Right lobe of liver (tissue), 4 donors: ENCODE results near the gene RRAGD.

Source experiments
- POLR2A ChIP-seq: fragments of 450-650 bp; IDR thresholded peaks from one replicate; pipeline ENCODE4 v1.6.1; 2017; ENCODE audit warnings: antibody characterized with exemption, mild to moderate bottlenecking
- TF ChIP-seq, protein P1 (sequence below), 4 donors: fragments of 200-600 bp in 3 of 4; fragments of 450-650 bp in 1 of 4; IDR thresholded peaks; one replicate each; pipeline versions ENCODE4 v1.5.1 to v1.8.0; 2016 to 2022; ENCODE audit warnings: antibody characterized with exemption in 4 of 4, mild to moderate bottlenecking in 2 of 4
- donor health status: DM: no; HTN: no; CAD: no.
- donor health status: DM: no; HTN: no; CAD: no.
- donor health status: DM: no; HTN: yes; CAD: no.

DNA sequence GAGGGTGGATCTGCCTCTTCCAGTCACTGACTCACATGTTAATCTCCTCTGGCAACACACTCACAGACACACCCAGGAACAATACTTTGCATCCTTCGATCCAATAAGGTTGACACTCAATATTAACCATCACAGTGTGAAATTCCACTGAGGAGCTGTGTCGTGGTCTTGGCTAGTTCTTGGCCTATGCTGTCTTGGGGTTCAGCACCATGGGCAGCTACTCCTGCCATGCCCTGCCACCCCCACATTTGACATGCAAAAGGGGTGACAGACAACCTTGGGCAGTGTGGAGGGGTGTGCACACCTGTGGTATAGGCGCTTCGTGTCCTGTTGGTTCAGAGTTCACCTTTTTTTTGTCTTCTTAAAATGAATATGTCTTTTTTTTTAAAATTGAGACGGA is 46.6 kb upstream of the RRAGD start:
- TF ChIP-seq, protein P1, sequence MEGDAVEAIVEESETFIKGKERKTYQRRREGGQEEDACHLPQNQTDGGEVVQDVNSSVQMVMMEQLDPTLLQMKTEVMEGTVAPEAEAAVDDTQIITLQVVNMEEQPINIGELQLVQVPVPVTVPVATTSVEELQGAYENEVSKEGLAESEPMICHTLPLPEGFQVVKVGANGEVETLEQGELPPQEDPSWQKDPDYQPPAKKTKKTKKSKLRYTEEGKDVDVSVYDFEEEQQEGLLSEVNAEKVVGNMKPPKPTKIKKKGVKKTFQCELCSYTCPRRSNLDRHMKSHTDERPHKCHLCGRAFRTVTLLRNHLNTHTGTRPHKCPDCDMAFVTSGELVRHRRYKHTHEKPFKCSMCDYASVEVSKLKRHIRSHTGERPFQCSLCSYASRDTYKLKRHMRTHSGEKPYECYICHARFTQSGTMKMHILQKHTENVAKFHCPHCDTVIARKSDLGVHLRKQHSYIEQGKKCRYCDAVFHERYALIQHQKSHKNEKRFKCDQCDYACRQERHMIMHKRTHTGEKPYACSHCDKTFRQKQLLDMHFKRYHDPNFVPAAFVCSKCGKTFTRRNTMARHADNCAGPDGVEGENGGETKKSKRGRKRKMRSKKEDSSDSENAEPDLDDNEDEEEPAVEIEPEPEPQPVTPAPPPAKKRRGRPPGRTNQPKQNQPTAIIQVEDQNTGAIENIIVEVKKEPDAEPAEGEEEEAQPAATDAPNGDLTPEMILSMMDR (IDR thresholded peaks at IDR 0.05): no peak
- TF ChIP-seq POLR2A: no peak
